H1 (cell line): ENCODE measurements around the gene GPR52. TPM values are rescaled to one million over a fixed set of nuclear protein-coding genes. Genes with fewer than 3 reads are reported as not detected.

Experiments
- CTCF ChIA-PET: fragments of 300-600 bp; sonication (Branson Sonifier 250); formaldehyde crosslinking; loops from one replicate; lab custom pipeline; 2021; ENCODE audit not compliant: partially characterized antibody; lab: Charles Lee
- POLR2A ChIA-PET: fragments of 300-600 bp; sonication (Branson Sonifier 250); formaldehyde crosslinking; loops from one replicate; lab custom pipeline; 2021; ENCODE audit warnings: inconsistent platforms; ENCODE audit not compliant: partially characterized antibody; lab: Charles Lee
- DNase-seq, 2 experiments: peaks; one replicate each; pipeline versions ENCODE4 v3.0.0 to v3.0.0-alpha.2; 2010 to 2022; ENCODE audit warnings: low spot score in 2 of 2, low read depth in 1 of 2, mixed read lengths in 1 of 2
- FAIRE-seq: peaks from 2 replicates; lab custom pipeline; 2011; peaks lifted over from hg19 to GRCh38; lab: Jason Lieb, UNC
- H2AFZ ChIP-seq: 2 replicates; pipeline ENCODE4 v1.8.1; 2012; ENCODE audit warnings: low read length, inconsistent platforms
- H2AK5ac ChIP-seq: 2 replicates; pipeline ENCODE4 v1.6.1; 2013; ENCODE audit warnings: low read depth, low read length
- H2BK120ac ChIP-seq: replicated peaks from 2 replicates; pipeline ENCODE3; 2013; ENCODE audit warnings: low read depth, low read length, inconsistent platforms
- H2BK12ac ChIP-seq: 2 replicates; pipeline ENCODE4 v1.6.1; 2013; ENCODE audit warnings: low read depth, low read length
- H2BK15ac ChIP-seq: 2 replicates; pipeline ENCODE4 v1.6.1; 2013; ENCODE audit warnings: low read length
- H2BK20ac ChIP-seq: 2 replicates; pipeline ENCODE4 v1.6.1; 2013; ENCODE audit warnings: low read length
- H2BK5ac ChIP-seq: 2 replicates; pipeline ENCODE4 v1.6.1; 2013; ENCODE audit warnings: low read depth, low read length
- H3K14ac ChIP-seq: 2 replicates; pipeline ENCODE4 v1.6.1; 2013; ENCODE audit warnings: inconsistent platforms; ENCODE audit not compliant: insufficient read length
- H3K18ac ChIP-seq: 2 replicates; pipeline ENCODE4 v1.6.1; 2013; ENCODE audit warnings: low read length; ENCODE audit errors: extremely low read depth
- H3K23ac ChIP-seq: 2 replicates; pipeline ENCODE4 v1.6.1; 2013; ENCODE audit warnings: inconsistent platforms; ENCODE audit not compliant: insufficient read length
- H3K23me2 ChIP-seq: 2 replicates; pipeline ENCODE4 v1.6.1; 2013; ENCODE audit warnings: low read depth, low read length
- H3K27ac ChIP-seq: 2 replicates; pipeline ENCODE4 v1.6.1; 2011; ENCODE audit warnings: low read depth, low read length, inconsistent platforms
- H3K27me3 ChIP-seq, 4 experiments: replicated peaks in 1 of 4; 1 replicate in 1 of 4; 2 replicates in 3 of 4; pipeline versions ENCODE4 v1.6.1 to v1.8.1; 2011 to 2013; ENCODE audit warnings: low read length in 3 of 4, mild to moderate bottlenecking in 3 of 4, inconsistent platforms in 2 of 4, mixed read lengths in 2 of 4, moderate library complexity in 1 of 4; ENCODE audit not compliant: control insufficient read depth in 3 of 4, insufficient read depth in 3 of 4; ENCODE audit errors: extremely low read depth in 1 of 4
- H3K36me3 ChIP-seq, 4 experiments: 2 replicates each; pipeline versions ENCODE4 v1.6.1 to v1.8.1; 2011 to 2013; ENCODE audit warnings: mild to moderate bottlenecking in 4 of 4, low read length in 3 of 4, moderate library complexity in 2 of 4, control low read depth in 1 of 4, inconsistent platforms in 1 of 4; ENCODE audit not compliant: insufficient read depth in 4 of 4, control insufficient read depth in 2 of 4
- H3K4ac ChIP-seq: replicated peaks from 2 replicates; pipeline ENCODE3; 2013; ENCODE audit warnings: low read length, low read depth, mixed read lengths, inconsistent platforms; ENCODE audit not compliant: insufficient read length
- H3K4me1 ChIP-seq, 4 experiments: replicated peaks in 1 of 4; 1 replicate in 1 of 4; 2 replicates in 3 of 4; pipeline versions ENCODE4 v1.6.1 to v1.8.1; 2011 to 2013; ENCODE audit warnings: low read length in 3 of 4, inconsistent platforms in 2 of 4, mixed read lengths in 1 of 4; ENCODE audit not compliant: insufficient read depth in 4 of 4, control insufficient read depth in 3 of 4
- H3K4me2 ChIP-seq, 2 experiments: 2 replicates each; pipeline versions ENCODE4 v1.6.1 to v1.8.1; 2011 to 2013; ENCODE audit warnings: low read depth in 2 of 2, low read length in 2 of 2, control low read depth in 1 of 2, inconsistent platforms in 1 of 2, mild to moderate bottlenecking in 1 of 2; ENCODE audit not compliant: insufficient read depth in 1 of 2
- H3K4me3 ChIP-seq, 4 experiments: fragments of 200-600, 300-600 bp in 1 of 4; sonication (generic), shearing (Covaris generic), sonication (Bioruptor Twin) in 1 of 4; 2 replicates each; pipeline versions ENCODE4 v1.5.1 to v1.8.1; 2011 to 2016; ENCODE audit warnings: low read length in 4 of 4, low read depth in 3 of 4, control low read depth in 2 of 4, inconsistent platforms in 2 of 4, mild to moderate bottlenecking in 2 of 4, mixed read lengths in 1 of 4, moderate library complexity in 1 of 4; ENCODE audit not compliant: insufficient read depth in 2 of 4; ENCODE audit errors: extremely low read depth in 1 of 4
- H3K56ac ChIP-seq: replicated peaks from 2 replicates; pipeline ENCODE3; 2013; ENCODE audit warnings: low read depth, mild to moderate bottlenecking, mixed read lengths, low read length, inconsistent platforms; ENCODE audit not compliant: insufficient read length
- H3K79me1 ChIP-seq: 2 replicates; pipeline ENCODE4 v1.6.1; 2013; ENCODE audit warnings: low read depth, low read length, control low read depth
- H3K79me2 ChIP-seq, 2 experiments: 2 replicates each; pipeline versions ENCODE4 v1.6.1 to v1.8.1; 2012 to 2013; ENCODE audit warnings: low read length in 2 of 2, mild to moderate bottlenecking in 2 of 2, inconsistent platforms in 1 of 2; ENCODE audit not compliant: insufficient read depth in 2 of 2, control insufficient read depth in 1 of 2
- H3K9ac ChIP-seq, 4 experiments: replicated peaks in 1 of 4; 1 replicate in 1 of 4; 2 replicates in 3 of 4; pipeline versions ENCODE4 v1.6.1 to v1.8.1; 2011 to 2013; ENCODE audit warnings: low read depth in 3 of 4, low read length in 3 of 4, control low read depth in 2 of 4, mild to moderate bottlenecking in 2 of 4, moderate library complexity in 2 of 4, inconsistent platforms in 1 of 4; ENCODE audit errors: extremely low read depth in 1 of 4
- H3K9me3 ChIP-seq, 2 experiments: 2 replicates each; pipeline versions ENCODE4 v1.6.1 to v1.8.1; 2012 to 2013; ENCODE audit warnings: mild to moderate bottlenecking in 2 of 2, moderate library complexity in 2 of 2, control low read depth in 1 of 2, inconsistent platforms in 1 of 2, low read depth in 1 of 2, low read length in 1 of 2, mixed read lengths in 1 of 2; ENCODE audit not compliant: insufficient read depth in 2 of 2
- H4K20me1 ChIP-seq, 2 experiments: replicated peaks in 1 of 2; 2 replicates each; pipeline versions ENCODE3 to v1.8.1; 2011 to 2013; ENCODE audit warnings: inconsistent platforms in 2 of 2, low read length in 2 of 2, mild to moderate bottlenecking in 1 of 2; ENCODE audit not compliant: insufficient read depth in 2 of 2, control insufficient read depth in 1 of 2
- H4K5ac ChIP-seq: 2 replicates; pipeline ENCODE4 v1.6.1; 2013; ENCODE audit warnings: low read length, low read depth, mixed read lengths, inconsistent platforms; ENCODE audit not compliant: insufficient read length
- H4K8ac ChIP-seq: 2 replicates; pipeline ENCODE4 v1.8.0; 2013; ENCODE audit warnings: mild to moderate bottlenecking, moderate library complexity, low read length, inconsistent platforms; ENCODE audit not compliant: insufficient read depth; ENCODE audit errors: extremely low read depth
- H4K91ac ChIP-seq: replicated peaks from 2 replicates; pipeline ENCODE3; 2013; ENCODE audit warnings: low read length, mixed read lengths, inconsistent platforms; ENCODE audit not compliant: insufficient read length
- BACH1 ChIP-seq: IDR thresholded peaks from 2 replicates; pipeline ENCODE4 v1.6.1; 2012; ENCODE audit warnings: low read length, improper control_type of control experiment
- RFX5 ChIP-seq: IDR thresholded peaks from 2 replicates; pipeline ENCODE4 v1.6.1; 2011; ENCODE audit warnings: low read depth, low read length, improper control_type of control experiment, borderline replicate concordance
- SP1 ChIP-seq: IDR thresholded peaks from 2 replicates; pipeline ENCODE4 v1.6.1; 2011; ENCODE audit warnings: low read depth, low read length
- TAF7 ChIP-seq: optimal IDR thresholded peaks from 2 replicates; pipeline ENCODE3; 2011; ENCODE audit warnings: low read depth, mild to moderate bottlenecking, inconsistent platforms, low read length, moderate library complexity, borderline replicate concordance
- WGBS, 2 experiments: shearing (Covaris generic) in 1 of 2; methylation state at CpG; one replicate each; pipeline versions ENCODE4 v1.1.6 to v1.1.7; 2013 to 2015; ENCODE audit warnings: low lambda C conversion rate in 2 of 2, mixed read lengths in 2 of 2, inconsistent platforms in 1 of 2, low coverage in 1 of 2, missing lambda C conversion rate in 1 of 2; ENCODE audit not compliant: insufficient replicate concordance in 2 of 2, insufficient coverage in 1 of 2, insufficient read length in 1 of 2; ENCODE audit errors: extremely low coverage in 1 of 2, missing lambda C conversion rate in 1 of 2; 5-methylcytosine and 5-hydroxymethylcytosine counted together
- polyA plus RNA-seq, 7 experiments: library from polyadenylated mRNA; depleted of rRNA in 3 of 7; stranded (reverse) in 5 of 7; unstranded in 2 of 7; fragments of >200 nt in 5 of 7; fragments of 200-250 nt in 2 of 7; gene quantifications; 1 replicate in 5 of 7; 2 replicates in 1 of 7; 4 replicates in 1 of 7; pipeline versions ENCODE4 v1.2.1 to v1.2.3, GENCODE V29; 2011 to 2013; ENCODE audit warnings: missing spikeins in 2 of 7, mixed read lengths in 2 of 7
- total RNA-seq: library from RNA; stranded (reverse); fragmentation: NEBNext Ultra II Directional; extraction: Animal tissue kit (Norgen Biotek cat#: 25700); gene quantifications from 2 replicates; pipeline ENCODE4 v1.2.1, GENCODE V29; 2021

GPR52 gene
- total and polyA plus RNA-seq, 2 of the 8 experiments (the other 6 are each of a cell fraction or from before 2014, with no cell fraction given), result 0.24 to 0.63 TPM

GRCh38 chr1:174445817-174446216 lies 1.9 kb upstream of the GPR52 start:
- no peaks in the 10 kb centered on the region for H4K20me1 ChIP-seq
- H3K4me3 ChIP-seq, result no peak overlapping the region
- WGBS, 2 experiments, result 71% methylated on average over 6 of the region's 6 CpGs; no CpG with 5 or more reads in 1 of the 2 experiments
- H4K5ac ChIP-seq, result no peak overlapping the region
- H3K56ac ChIP-seq, result no peak overlapping the region
- no peak overlapping the region for H3K27ac ChIP-seq
- H2BK15ac ChIP-seq, result no peak overlapping the region
- H4K8ac ChIP-seq, result no peak overlapping the region
- H3K79me1 ChIP-seq, result no peaks in the 10 kb centered on the region
- no peaks in the 10 kb centered on the region for H3K9me3 ChIP-seq
- H2BK20ac ChIP-seq, result no peak overlapping the region
- no peak overlapping the region for H2AFZ ChIP-seq
- no peak overlapping the region for H3K4me2 ChIP-seq
- H3K36me3 ChIP-seq, result no peaks in the 10 kb centered on the region
- H3K18ac ChIP-seq, result no peak overlapping the region
- no peak overlapping the region for H2BK5ac ChIP-seq
- H3K27me3 ChIP-seq, result no peaks in the 10 kb centered on the region
- ChIA-PET CTCF (no interaction called here), POLR2A (no interaction called here)
- FAIRE-seq, result peak; percentile 58
- TF ChIP-seq BACH1 (peak; percentile 75), TAF7 (no peak), SP1 (no peak), RFX5 (peak; percentile 75)
- no peak for DNase-seq
- no peaks in the 10 kb centered on the region for H3K79me2 ChIP-seq
- no peak overlapping the region for H3K23ac ChIP-seq
- no peak overlapping the region for H2AK5ac ChIP-seq
- no peak overlapping the region for H4K91ac ChIP-seq
- no peak overlapping the region for H2BK12ac ChIP-seq
- H3K4ac ChIP-seq, result no peak overlapping the region
- no peak overlapping the region for H2BK120ac ChIP-seq
- no peaks in the 10 kb centered on the region for H3K23me2 ChIP-seq
- no peak overlapping the region for H3K9ac ChIP-seq
- H3K14ac ChIP-seq, result no peak overlapping the region
- peaks cover 0 to 6% (median 3%) of the 10 kb centered on the region in 4 experiments; a peak in 1 of 7 replicates for H3K4me1 ChIP-seq
